UCSD-AML1 (cell line): ENCODE measurements around the gene COL9A3.

Experiments used
- DNase-seq: peaks from one replicate; lab custom pipeline; 2025; ENCODE audit not compliant: unreplicated experiment; lab: John Stamatoyannopoulos, UW

Gene COL9A3

GRCh38 chr20:62778601-62779416, 38.0 kb upstream of the COL9A3 start:
- DNase-seq: no peak

DNA sequence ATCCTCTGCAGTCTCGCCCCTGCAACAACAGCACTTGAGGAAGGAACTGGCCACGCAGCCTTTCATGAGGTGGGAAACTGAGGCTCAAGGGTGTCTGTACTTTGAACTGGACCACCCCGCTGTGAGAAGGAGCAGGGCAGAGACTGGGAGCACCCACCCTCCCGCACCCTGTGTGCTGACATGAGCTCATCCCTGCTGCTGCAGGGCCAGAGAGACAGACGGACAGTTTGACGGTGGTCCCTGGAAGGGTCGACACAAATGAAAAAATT, 37.5 kb upstream of the COL9A3 start:
- DNase-seq: no peak

- no peak for DNase-seq
Measured at GRCh38 chr20:62780204-62780603, 36.6 kb upstream of the COL9A3 start.

- no peak for DNase-seq
Measured at GRCh38 chr20:62780696-62781095, 36.2 kb upstream of the COL9A3 start.

GRCh38 chr20:62782149-62782892, 34.5 kb upstream of the COL9A3 start:
- DNase-seq: peak; percentile 65

GRCh38 chr20:62782893-62783278, 34.0 kb upstream of the COL9A3 start:
- peak; percentile 75 for DNase-seq

- no peak for DNase-seq
Measured at GRCh38 chr20:62784497-62784896, 32.4 kb upstream of the COL9A3 start.

DNA sequence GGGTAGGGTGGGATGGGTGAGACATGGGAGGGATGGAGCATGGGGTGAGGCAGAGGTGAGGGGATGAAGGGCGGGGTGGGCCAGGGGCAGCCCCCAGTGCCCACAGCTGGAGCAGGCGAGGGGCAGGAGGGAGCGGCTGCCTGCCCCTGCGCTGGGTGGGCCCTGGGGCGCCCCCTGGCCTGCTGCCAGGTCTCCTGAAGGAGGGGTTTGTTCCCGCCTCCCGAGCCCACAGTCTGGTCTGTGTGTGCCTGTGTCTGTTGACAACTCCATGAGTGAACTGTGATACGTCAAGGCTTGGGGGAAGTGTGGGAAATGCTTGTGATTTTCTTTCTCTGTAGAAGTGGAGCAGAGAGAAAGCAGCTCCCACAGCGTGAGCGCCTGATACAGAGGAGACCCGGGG, 31.5 kb upstream of the COL9A3 start:
- DNase-seq: no peak

- no peak for DNase-seq
Measured at GRCh38 chr20:62786157-62786556, 30.7 kb upstream of the COL9A3 start.

GRCh38 chr20:62787321-62787720, 29.5 kb upstream of the COL9A3 start:
- peak; percentile 27 for DNase-seq

DNA sequence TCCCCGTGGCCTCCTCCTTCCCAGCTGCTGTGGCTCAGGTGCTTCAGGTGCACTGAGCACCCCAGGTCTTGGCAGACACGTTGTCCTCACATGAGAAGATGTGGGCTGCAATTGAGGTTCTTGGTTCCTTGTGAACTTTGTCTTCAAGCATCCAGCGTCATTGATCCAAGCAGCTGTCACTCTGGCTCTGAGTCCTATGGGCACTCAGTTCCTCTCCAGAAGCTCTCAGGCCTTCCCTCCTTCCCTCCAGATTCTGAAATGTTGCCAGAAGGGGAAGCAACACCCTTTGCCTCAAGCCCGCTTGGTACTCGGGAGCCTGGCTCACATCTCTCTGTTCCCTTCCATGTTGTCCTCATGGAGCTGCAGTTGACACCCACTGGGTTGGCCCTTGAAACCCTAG, 29.0 kb upstream of the COL9A3 start:
- no peak for DNase-seq

GRCh38 chr20:62788607-62789006, 28.2 kb upstream of the COL9A3 start:
- DNase-seq: peak; percentile 35

DNA sequence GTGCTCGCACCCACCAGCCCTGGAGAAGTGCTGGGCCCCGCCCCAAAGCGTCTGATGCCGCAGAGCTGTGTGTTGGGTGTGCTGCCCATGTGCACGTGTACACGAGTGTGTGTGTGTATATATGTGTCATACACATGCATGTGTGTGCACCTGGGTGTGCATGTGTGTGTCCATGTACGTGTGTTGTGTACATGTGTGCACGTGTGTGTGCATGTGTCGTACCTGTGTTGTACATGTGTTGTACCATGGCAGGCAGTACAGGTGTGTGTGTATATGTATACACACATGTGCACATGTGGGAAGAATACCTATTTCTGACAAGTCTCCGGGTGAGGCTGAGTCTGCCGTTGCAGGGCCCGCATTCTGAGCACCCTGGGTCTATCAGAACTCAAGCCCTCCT, 26.8 kb upstream of the COL9A3 start:
- DNase-seq: no peak

DNA sequence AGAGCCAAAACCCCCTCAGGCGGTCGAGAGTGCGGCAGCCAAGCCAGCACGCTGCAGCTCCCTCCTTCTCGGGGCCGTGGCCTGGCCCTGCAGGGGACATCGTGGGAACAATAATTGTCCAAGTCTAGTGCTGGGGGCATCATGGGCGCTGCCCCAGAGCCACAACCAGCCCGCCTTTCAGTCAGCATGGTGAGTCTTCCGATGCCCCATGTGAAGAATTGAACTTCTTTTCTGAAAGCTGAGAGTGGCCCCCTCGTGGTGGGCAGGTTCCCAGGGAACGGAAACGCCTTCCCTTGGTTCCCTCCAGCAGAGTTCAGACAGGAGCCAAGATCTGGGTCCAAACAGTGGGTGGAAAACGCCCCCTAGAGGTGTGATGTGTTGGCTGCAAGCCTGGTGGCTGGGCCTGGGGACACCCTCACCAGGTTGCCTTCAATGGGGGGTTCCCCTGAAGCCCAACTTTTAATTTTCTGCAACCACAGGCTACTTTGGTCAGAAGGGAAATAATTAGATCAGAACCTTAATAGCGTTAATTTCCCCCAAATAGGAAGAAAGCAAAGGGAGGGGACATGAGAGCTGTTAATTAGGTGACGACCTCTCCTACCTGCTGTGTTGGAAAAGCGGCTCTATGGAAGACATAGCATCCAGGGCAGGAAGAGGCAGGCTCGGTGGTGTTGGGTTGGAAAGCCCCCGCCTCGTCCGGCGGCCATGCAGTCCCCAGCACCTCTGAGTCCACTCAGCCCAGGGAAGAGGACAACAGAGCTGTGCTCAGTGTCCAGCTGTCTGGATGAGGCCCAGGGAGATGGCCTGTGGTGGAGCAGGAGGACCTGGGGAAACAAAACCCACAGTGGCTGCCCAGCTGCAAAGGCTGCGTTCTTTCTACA, 25.3 kb upstream of the COL9A3 start:
- DNase-seq: peak; percentile 89

DNA sequence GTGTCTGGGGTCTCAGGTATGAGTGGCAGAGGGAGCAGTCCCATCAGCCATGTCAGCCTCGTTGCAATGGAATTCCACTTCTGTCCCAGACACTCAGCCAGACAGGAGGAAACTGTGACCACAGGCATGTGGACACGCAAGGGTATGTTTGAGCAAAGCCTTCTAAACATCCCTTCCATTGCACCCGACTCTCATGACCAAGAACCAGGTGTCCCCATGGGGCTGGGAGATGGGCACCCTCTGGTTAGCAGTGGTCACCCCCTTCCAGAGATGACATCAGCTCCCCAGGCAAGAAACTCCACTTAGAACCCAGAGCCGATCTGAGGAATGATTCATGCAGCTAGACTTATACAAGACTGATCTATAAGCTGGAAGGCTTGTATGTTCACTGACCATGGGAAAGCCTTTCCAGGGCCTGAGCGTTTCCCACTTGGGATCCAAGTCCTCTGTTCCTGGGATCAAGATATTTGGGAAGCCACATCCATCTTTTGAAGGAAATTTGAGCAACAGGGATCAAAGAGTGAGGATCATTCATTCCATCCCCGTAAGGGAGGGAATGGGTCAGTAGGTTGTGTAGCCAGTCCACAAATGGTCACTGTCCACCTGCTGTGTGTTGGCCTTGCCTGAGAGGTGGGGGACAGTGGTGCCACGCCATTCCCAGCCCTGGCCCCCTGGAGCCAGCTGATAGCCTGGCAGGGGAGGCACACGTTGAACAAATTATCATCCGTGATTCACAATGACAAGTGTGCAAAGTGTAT, 24.5 kb upstream of the COL9A3 start:
- DNase-seq: no peak

GRCh38 chr20:62792940-62793756, 23.7 kb upstream of the COL9A3 start:
- no peak for DNase-seq

DNA sequence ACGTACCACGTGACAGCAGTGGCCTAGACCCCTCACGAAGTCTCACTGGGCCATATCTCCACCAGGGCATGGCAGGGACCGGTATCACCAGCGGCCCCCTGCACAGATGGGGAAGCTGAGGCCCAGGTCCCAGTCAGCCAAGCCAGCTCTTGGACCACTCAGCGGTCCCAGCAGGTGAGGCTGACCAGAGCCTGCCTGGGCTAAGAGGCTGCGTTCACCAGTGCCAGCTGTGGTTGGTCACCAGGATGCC, 23.2 kb upstream of the COL9A3 start:
- DNase-seq: no peak

DNA sequence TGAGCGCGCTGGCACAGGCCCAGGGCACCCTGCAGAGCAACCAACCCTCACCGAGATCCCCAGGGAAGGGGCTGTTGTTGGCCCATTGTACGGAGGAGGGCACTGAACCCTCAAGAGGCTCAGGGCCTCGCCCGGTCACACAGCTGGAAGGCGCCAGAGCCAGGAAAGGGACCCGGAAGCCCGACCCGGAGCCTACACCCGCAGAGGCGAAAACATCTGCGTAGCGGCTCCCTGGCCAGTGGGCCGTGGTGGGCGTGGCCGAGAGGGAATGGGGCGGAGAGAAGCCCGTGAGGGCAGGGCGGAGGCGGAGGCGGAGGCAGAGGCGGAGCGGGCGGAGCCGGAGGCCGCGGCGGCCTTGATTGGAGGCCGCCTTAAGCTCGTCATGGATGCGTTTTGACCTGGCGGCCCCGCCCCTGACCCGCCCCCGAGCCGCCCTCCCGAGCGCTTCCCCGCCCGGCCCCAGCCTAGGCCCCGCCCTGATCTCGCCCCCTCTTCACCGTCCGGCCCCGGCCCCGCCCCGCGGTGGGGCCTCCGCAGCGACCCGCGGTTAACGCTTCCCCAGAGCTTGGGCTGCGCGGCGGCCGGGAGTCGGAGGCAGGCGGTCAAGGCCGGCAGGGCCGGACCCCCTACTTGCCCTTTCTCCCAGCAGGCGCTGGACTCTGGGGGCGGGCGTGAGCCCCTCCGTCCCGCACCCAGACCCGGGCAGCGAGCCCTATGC, 22.7 kb upstream of the COL9A3 start:
- peak; percentile 99 for DNase-seq

DNA sequence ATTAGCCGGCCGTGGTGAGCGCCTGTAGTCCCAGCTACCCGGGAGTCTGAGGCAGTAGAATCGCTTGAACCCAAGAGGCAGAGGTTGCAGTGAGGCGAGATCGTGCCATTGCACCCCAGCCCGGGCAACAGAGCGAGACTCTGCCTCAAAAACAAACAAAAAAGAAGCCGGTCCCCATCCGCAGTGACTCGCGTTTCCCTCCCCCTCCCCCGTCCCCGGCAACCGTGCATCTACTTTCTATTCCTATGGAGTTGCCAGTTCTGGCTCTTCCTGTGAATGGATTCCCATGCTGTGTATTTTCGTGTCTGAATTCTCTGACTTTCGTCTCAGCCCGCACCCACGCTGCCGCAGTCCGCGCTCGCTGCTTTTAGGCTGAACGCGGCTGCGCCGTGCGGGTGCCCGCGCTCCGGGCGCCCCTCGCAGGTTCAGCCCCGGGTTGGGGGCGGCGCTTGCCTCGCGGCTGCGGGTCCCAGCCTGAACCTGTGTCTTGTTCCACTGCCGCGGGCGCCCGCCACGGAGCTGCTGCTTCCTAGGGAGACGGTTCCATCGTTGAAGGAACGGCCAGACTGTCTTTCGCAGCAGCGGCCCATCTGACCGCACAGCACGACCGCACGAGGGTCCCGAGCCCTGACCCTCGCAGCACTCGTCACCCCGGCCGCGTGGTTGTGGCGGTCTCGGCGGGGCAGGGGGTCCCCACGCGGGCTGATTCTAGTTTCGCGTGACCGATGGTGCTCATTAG, 21.7 kb upstream of the COL9A3 start:
- DNase-seq: peak; percentile 65
